Transverse colon (tissue), 4 donors: ENCODE results near the gene FAM217A.

Experiments used
- CTCF ChIP-seq, 5 experiments: fragments of 200-600 bp in 3 of 5; fragments of 450-650 bp in 2 of 5; sonication (generic) in 3 of 5; IDR thresholded peaks; 1 replicate in 2 of 5; 2 replicates in 3 of 5; pipeline ENCODE4 v1.5.1; 2016 to 2017; ENCODE audit warnings: antibody characterized with exemption in 5 of 5, inconsistent platforms in 3 of 5, mild to moderate bottlenecking in 2 of 5, moderate library complexity in 1 of 5
- EP300 ChIP-seq: sonication (generic); formaldehyde crosslinking; IDR thresholded peaks from one replicate; pipeline ENCODE4 v1.6.1; 2017; ENCODE audit warnings: antibody characterized with exemption, low read depth
- POLR2A ChIP-seq: fragments of 450-650 bp; IDR thresholded peaks from one replicate; pipeline ENCODE4 v1.6.1; 2016; ENCODE audit warnings: antibody characterized with exemption, mild to moderate bottlenecking, moderate library complexity
- POLR2AphosphoS5 ChIP-seq, 3 donors: sonication (generic); formaldehyde crosslinking; IDR thresholded peaks; one replicate each; pipeline ENCODE4 v1.6.1; 2016; ENCODE audit warnings: antibody characterized with exemption in 3 of 3

- TF ChIP-seq CTCF (IDR thresholded peaks at IDR 0.05) (no peak), POLR2A (no peak), EP300 (no peak), POLR2AphosphoS5 (IDR thresholded peaks at IDR 0.05) (no peak)
These were observed 35.2 kb upstream of the FAM217A start for GRCh38 chr6:4114123-4114522.
